Ishikawa (cell line): Measurements from ENCODE around the gene NAV2.

ENCODE experiments used
- CEBPB ChIP-seq: IDR thresholded peaks from 2 replicates; pipeline ENCODE4 v1.6.1; 2012
- CREB1 ChIP-seq: IDR thresholded peaks from 2 replicates; pipeline ENCODE4 v1.6.1; 2012; ENCODE audit warnings: low read depth
- EP300 ChIP-seq: IDR thresholded peaks from 2 replicates; pipeline ENCODE4 v1.6.1; 2012; ENCODE audit warnings: borderline replicate concordance
- RAD21 ChIP-seq: IDR thresholded peaks from 2 replicates; pipeline ENCODE4 v1.6.1; 2012; ENCODE audit warnings: low read depth
- TAF1 ChIP-seq: IDR thresholded peaks from 2 replicates; pipeline ENCODE4 v1.6.1; 2012; ENCODE audit warnings: low read depth, mild to moderate bottlenecking
- YY1 ChIP-seq: IDR thresholded peaks from 2 replicates; pipeline ENCODE4 v1.6.1; 2012; ENCODE audit warnings: low read depth
- TF ChIP-seq, protein P1 (sequence below): IDR thresholded peaks from 2 replicates; pipeline ENCODE4 v1.6.1; 2012; ENCODE audit warnings: low read depth, mild to moderate bottlenecking
- TF ChIP-seq, protein P2 (sequence below): IDR thresholded peaks from 2 replicates; pipeline ENCODE4 v1.6.1; 2012

DNA sequence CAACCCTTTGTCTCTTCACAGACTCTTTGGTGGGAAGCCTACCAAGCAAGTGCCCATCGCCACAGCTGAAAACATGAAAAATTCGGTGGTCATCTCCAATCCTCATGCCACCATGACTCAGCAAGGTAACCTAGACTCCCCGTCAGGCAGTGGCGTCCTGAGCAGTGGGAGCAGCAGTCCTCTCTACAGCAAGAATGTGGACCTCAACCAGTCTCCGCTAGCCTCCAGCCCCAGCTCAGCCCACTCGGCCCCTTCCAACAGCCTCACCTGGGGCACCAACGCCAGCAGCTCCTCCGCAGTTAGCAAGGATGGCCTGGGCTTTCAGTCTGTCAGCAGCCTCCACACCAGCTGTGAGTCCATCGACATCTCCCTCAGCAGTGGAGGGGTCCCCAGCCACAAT is 336.1 kb downstream of the NAV2 start:
- TF ChIP-seq, protein P1, sequence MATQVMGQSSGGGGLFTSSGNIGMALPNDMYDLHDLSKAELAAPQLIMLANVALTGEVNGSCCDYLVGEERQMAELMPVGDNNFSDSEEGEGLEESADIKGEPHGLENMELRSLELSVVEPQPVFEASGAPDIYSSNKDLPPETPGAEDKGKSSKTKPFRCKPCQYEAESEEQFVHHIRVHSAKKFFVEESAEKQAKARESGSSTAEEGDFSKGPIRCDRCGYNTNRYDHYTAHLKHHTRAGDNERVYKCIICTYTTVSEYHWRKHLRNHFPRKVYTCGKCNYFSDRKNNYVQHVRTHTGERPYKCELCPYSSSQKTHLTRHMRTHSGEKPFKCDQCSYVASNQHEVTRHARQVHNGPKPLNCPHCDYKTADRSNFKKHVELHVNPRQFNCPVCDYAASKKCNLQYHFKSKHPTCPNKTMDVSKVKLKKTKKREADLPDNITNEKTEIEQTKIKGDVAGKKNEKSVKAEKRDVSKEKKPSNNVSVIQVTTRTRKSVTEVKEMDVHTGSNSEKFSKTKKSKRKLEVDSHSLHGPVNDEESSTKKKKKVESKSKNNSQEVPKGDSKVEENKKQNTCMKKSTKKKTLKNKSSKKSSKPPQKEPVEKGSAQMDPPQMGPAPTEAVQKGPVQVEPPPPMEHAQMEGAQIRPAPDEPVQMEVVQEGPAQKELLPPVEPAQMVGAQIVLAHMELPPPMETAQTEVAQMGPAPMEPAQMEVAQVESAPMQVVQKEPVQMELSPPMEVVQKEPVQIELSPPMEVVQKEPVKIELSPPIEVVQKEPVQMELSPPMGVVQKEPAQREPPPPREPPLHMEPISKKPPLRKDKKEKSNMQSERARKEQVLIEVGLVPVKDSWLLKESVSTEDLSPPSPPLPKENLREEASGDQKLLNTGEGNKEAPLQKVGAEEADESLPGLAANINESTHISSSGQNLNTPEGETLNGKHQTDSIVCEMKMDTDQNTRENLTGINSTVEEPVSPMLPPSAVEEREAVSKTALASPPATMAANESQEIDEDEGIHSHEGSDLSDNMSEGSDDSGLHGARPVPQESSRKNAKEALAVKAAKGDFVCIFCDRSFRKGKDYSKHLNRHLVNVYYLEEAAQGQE = no peak
- TF ChIP-seq TAF1 = no peak
- no peak for TF ChIP-seq CEBPB
- TF ChIP-seq, protein P2, sequence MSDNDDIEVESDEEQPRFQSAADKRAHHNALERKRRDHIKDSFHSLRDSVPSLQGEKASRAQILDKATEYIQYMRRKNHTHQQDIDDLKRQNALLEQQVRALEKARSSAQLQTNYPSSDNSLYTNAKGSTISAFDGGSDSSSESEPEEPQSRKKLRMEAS = no peak
- no peak for TF ChIP-seq EP300
- no peak for TF ChIP-seq CREB1
- TF ChIP-seq YY1 = no peak
- TF ChIP-seq RAD21 = no peak
